HG02943 (cell line): ENCODE measurements around the gene CDC42BPB.

ENCODE experiments used
- ATAC-seq: cut with Tn5 transposase; IDR thresholded peaks from one replicate; pipeline ENCODE4 v1.9.1; 2021; ENCODE audit warnings: mild to moderate bottlenecking, low read depth, moderate library complexity; ENCODE audit not compliant: unreplicated experiment

The CDC42BPB gene

GRCh38 chr14:102949062-102949800 lies 108.1 kb downstream of the CDC42BPB start:
- no peak for ATAC-seq

GRCh38 chr14:102948698-102949061 lies 108.7 kb downstream of the CDC42BPB start:
- no peak for ATAC-seq

- no peak for ATAC-seq
Observed at GRCh38 chr14:102947321-102948103, 109.8 kb downstream of the CDC42BPB start.

GRCh38 chr14:102945346-102946130 lies 111.8 kb downstream of the CDC42BPB start:
- no peak for ATAC-seq

GRCh38 chr14:102944448-102945330 lies 112.7 kb downstream of the CDC42BPB start:
- ATAC-seq, result no peak

- ATAC-seq, result no peak
Observed at GRCh38 chr14:102943979-102944378, 113.4 kb downstream of the CDC42BPB start.

- no peak for ATAC-seq
Observed at GRCh38 chr14:102943454-102943853, 113.9 kb downstream of the CDC42BPB start.

GRCh38 chr14:102942069-102942468 lies 115.3 kb downstream of the CDC42BPB start:
- ATAC-seq, result no peak

- ATAC-seq, result no peak
Observed at GRCh38 chr14:102941419-102942011, 115.8 kb downstream of the CDC42BPB start.

GRCh38 chr14:102940729-102941362 lies 116.5 kb downstream of the CDC42BPB start:
- no peak for ATAC-seq

- no peak for ATAC-seq
Observed at GRCh38 chr14:102939820-102940561, 117.4 kb downstream of the CDC42BPB start.

GRCh38 chr14:102939329-102939728 lies 118.0 kb downstream of the CDC42BPB start:
- ATAC-seq, result no peak

GRCh38 chr14:102938191-102938590 lies 119.2 kb downstream of the CDC42BPB start:
- no peak for ATAC-seq

GRCh38 chr14:102937331-102938175 lies 119.8 kb downstream of the CDC42BPB start:
- ATAC-seq, result no peak

- no peak for ATAC-seq
Observed at GRCh38 chr14:102935756-102936155, 121.6 kb downstream of the CDC42BPB start.

- no peak for ATAC-seq
Observed at GRCh38 chr14:102933618-102934231, 123.6 kb downstream of the CDC42BPB start.
